Tibial nerve (tissue), 4 donors: ENCODE data around the gene LYRM9.

ENCODE experiments used
- CTCF ChIP-seq, 5 experiments: fragments of 200-600 bp in 3 of 5; fragments of 450-650 bp in 2 of 5; sonication (generic) in 3 of 5; IDR thresholded peaks; one replicate each; pipeline ENCODE4 v1.5.1; 2016 to 2019; ENCODE audit warnings: antibody characterized with exemption in 5 of 5, mild to moderate bottlenecking in 3 of 5, moderate library complexity in 2 of 5
- EP300 ChIP-seq, 2 donors: sonication (generic); formaldehyde crosslinking; IDR thresholded peaks; one replicate each; pipeline ENCODE4 v1.6.1; 2017; ENCODE audit warnings: antibody characterized with exemption in 2 of 2, mild to moderate bottlenecking in 1 of 2

- TF ChIP-seq CTCF (IDR thresholded peaks at IDR 0.05) (no peak), EP300 (IDR thresholded peaks at IDR 0.05) (no peak)
Observed at GRCh38 chr17:27905447-27906225, 12.5 kb upstream of the LYRM9 start.
